Heart right ventricle (tissue), 16 donors: ENCODE results near the gene MAGOH. TPM values are rescaled to one million over a fixed set of nuclear protein-coding genes. Genes with fewer than 3 reads are reported as not detected.

Experiments
- ATAC-seq, 8 donors: fragments of 200-7000 bp; cut with Tn5 transposase; one replicate each; pipeline ENCODE4 v1.9.1; 2020; ENCODE audit warnings: mild to moderate bottlenecking in 8 of 8, moderate library complexity in 8 of 8, moderate number of reproducible peaks in 1 of 8
- DNase-seq, 2 donors: peaks; one replicate each; pipeline ENCODE4 v3.0.0-alpha.2; 2020
- H3K27ac ChIP-seq, 10 donors: fragments of 200-600 bp; sonication (generic) in 2 of 10; one replicate each; pipeline versions ENCODE4 v1.5.0 to v1.8.0; 2020 to 2022; ENCODE audit warnings: mild to moderate bottlenecking in 3 of 10
- H3K27me3 ChIP-seq, 7 donors: fragments of 200-600 bp; one replicate each; pipeline ENCODE4 v1.8.0; 2021 to 2022; ENCODE audit warnings: mild to moderate bottlenecking in 2 of 7
- H3K36me3 ChIP-seq, 9 donors: fragments of 200-600 bp; sonication (generic) in 1 of 9; one replicate each; pipeline versions ENCODE4 v1.5.0 to v1.8.0; 2020 to 2022; ENCODE audit warnings: mild to moderate bottlenecking in 2 of 9
- H3K4me1 ChIP-seq, 9 donors: fragments of 200-600 bp; sonication (generic) in 1 of 9; one replicate each; pipeline versions ENCODE4 v1.5.0 to v1.8.0; 2020 to 2022; ENCODE audit warnings: mild to moderate bottlenecking in 4 of 9
- H3K4me3 ChIP-seq, 10 donors: fragments of 200-600 bp; sonication (generic) in 2 of 10; one replicate each; pipeline versions ENCODE4 v1.5.0 to v1.8.0; 2020 to 2022; ENCODE audit warnings: mild to moderate bottlenecking in 7 of 10, moderate library complexity in 2 of 10
- H3K9me3 ChIP-seq, 11 donors: fragments of 200-600 bp in 10 of 11; sonication (generic) in 2 of 11; one replicate each; pipeline versions ENCODE4 v1.5.0 to v1.8.0; 2013 to 2022; ENCODE audit warnings: mild to moderate bottlenecking in 2 of 11, control low read depth in 1 of 11, moderate library complexity in 1 of 11
- CTCF ChIP-seq, 9 donors: fragments of 200-600 bp; sonication (generic) in 2 of 9; IDR thresholded peaks; one replicate each; pipeline versions ENCODE4 v1.5.0 to v1.8.0; 2021 to 2022; ENCODE audit warnings: antibody characterized with exemption in 9 of 9, mild to moderate bottlenecking in 5 of 9, moderate library complexity in 1 of 9
- WGBS, 2 donors: extraction: QIAGEN DNeasy Blood & Tissue Kit; methylation state at CpG; one replicate each; pipeline ENCODE4 v1.1.7; 2013; ENCODE audit warnings: inconsistent platforms in 1 of 2; 5-methylcytosine and 5-hydroxymethylcytosine counted together
- intact Hi-C, 10 donors: fragments of 100-400 bp; cut with DNase I; formaldehyde crosslinking; loops; one replicate each; pipeline versions ENCODE4 v1.11.1 to v1.14.2; 2022
- polyA plus RNA-seq, 2 donors: library from polyadenylated mRNA; stranded (reverse); fragments of 200-250 nt; gene quantifications; one replicate each; pipeline ENCODE4 v1.2.3, GENCODE V29; 2013
- total RNA-seq, 10 donors: library from RNA; stranded (reverse); fragmentation: NEBNext Ultra II Directional in 3 of 10; extraction: Animal tissue kit (Norgen Biotek cat#: 25700) in 3 of 10; gene quantifications; one replicate each; pipeline versions ENCODE4 v1.2.1 to v1.2.4, GENCODE V29; 2021 to 2023
- donor health status: Arrhythmogenic right ventricular cardiomyopathy.
- donor health status: ischemic (EF 13 %, LVEDD 7.1; RV severe dilation, severe dysfunction).
- donor health status: healthy with polysubstance abuse.
- donor health status: DM: no; HTN: yes; CAD: no.
- donor health status: DM: no; HTN: no; CAD: no.
- donor health status: ischemic (EF 25% LVEDD 6.9; RV normal size, moderate dysfunction).
- donor health status: ischemic (EF 25% LVEDD 5.7; RV mildly dilated, moderate dysfunction).
- donor health status: healthy.
- donor health status: DM: yes; HTN: yes; CAD: no.
- donor health status: Ischemic cardiomyopathy.
- donor health status: ischemic (EF 35%, LVEDD 5.7; RV mildly dilated, moderate dysfunction).
- donor health status: nonischemic (EF 11% LVEDD 7.7; RV severe dilation, severe dysfunction).
- donor health status: DM: yes; HTN: yes; CAD: no.
- donor health status: PGD.
- donor health status: ischemic (EF 29% LVEDD 5.4; RV normal size, mild dysfunction).
- donor health status: nonischemic (EF 23%, LVEDD 6.1; RV moderate dilation, normal function).

The MAGOH gene
- total and polyA plus RNA-seq, 12 donors, result 17.3 to 67.3 (median 22.9) TPM

- Histone ChIP-seq H3K4me3 (no peak overlapping the region), H3K4me1 (no peaks in the 10 kb centered on the region), H3K36me3 (peaks cover 0 to 30% (median 0%) of the 10 kb centered on the region in 9 donors), H3K27me3 (no peaks in the 10 kb centered on the region), H3K27ac (no peak overlapping the region), H3K9me3 (no peaks in the 10 kb centered on the region)
- ATAC-seq (no peak), DNase-seq (no peak)
- TF ChIP-seq CTCF (IDR thresholded peaks at IDR 0.05), result no peak
- 74 to 96% methylated on average over 4 of the region's 4 CpGs for WGBS, 2 donors
- intact Hi-C loops, result no loop called here
Observed at GRCh38 chr1:53246261-53247134, 8.2 kb upstream of the MAGOH start.

- H3K27ac ChIP-seq, result no peak overlapping the region
- no peak for TF ChIP-seq CTCF (IDR thresholded peaks at IDR 0.05)
- H3K4me3 ChIP-seq, result no peak overlapping the region
- DNase-seq, result no peak
- H3K27me3 ChIP-seq, result no peaks in the 10 kb centered on the region
- H3K9me3 ChIP-seq, result no peaks in the 10 kb centered on the region
- intact Hi-C loops, result no loop called here
- peaks cover 0 to 9% (median 0%) of the 10 kb centered on the region in 9 donors for H3K36me3 ChIP-seq
- ATAC-seq, result no peak
- H3K4me1 ChIP-seq, result peaks cover 0 to 2% (median 0%) of the 10 kb centered on the region in 9 donors
- WGBS, 2 donors, result 46 to 51% methylated on average over 4 of the region's 4 CpGs
Observed at GRCh38 chr1:53244141-53244540, 5.8 kb upstream of the MAGOH start.

- H3K27me3 ChIP-seq, result no peaks in the 10 kb centered on the region
- H3K4me3 ChIP-seq, result no peak overlapping the region
- H3K36me3 ChIP-seq, result no peaks in the 10 kb centered on the region
- TF ChIP-seq CTCF (IDR thresholded peaks at IDR 0.05), result no peak
- H3K9me3 ChIP-seq, result no peaks in the 10 kb centered on the region
- DNase-seq (no peak), ATAC-seq (no peak)
- H3K4me1 ChIP-seq, result peaks cover under 1 to 13% (median 10%) of the 10 kb centered on the region in 9 donors
- WGBS, 2 donors, result 61 to 66% methylated on average over 4 of the region's 4 CpGs
- intact Hi-C loops, result no loop called here
- no peak overlapping the region for H3K27ac ChIP-seq
Observed at GRCh38 chr1:53242381-53242780, 4.1 kb upstream of the MAGOH start.

GRCh38 chr1:53241828-53242227 is 3.5 kb upstream of the MAGOH start:
- intact Hi-C loops, result no loop called here
- H3K4me3 ChIP-seq, result no peak overlapping the region
- WGBS, 2 donors, result 89 to 93% methylated on average over 2 of the region's 2 CpGs

More at GRCh38 chr1:53241828-53242227, 3.5 kb upstream of the MAGOH start:
- H3K9me3 ChIP-seq, result no peaks in the 10 kb centered on the region
- no peaks in the 10 kb centered on the region for H3K27me3 ChIP-seq
- TF ChIP-seq CTCF (IDR thresholded peaks at IDR 0.05), result no peak
- no peak for DNase-seq
- H3K36me3 ChIP-seq, result no peaks in the 10 kb centered on the region
- no peak overlapping the region for H3K27ac ChIP-seq
- ATAC-seq, result no peak
- H3K4me1 ChIP-seq, result peaks cover 4 to 18% (median 16%) of the 10 kb centered on the region in 9 donors
